Heart left ventricle (tissue), 16 donors: ENCODE measurements around the gene GRAMD1B. TPM values are rescaled to one million over a fixed set of nuclear protein-coding genes. Genes with fewer than 3 reads are reported as not detected.
A peak's percentile ranks its signal among the peaks of the same experiment; 100 is the strongest.

ENCODE experiments used
- ATAC-seq, 4 donors: fragments of 200-7000 bp; cut with Tn5 transposase; one replicate each; pipeline ENCODE4 v1.9.1; 2020 to 2022; ENCODE audit warnings: moderate library complexity in 4 of 4, mild to moderate bottlenecking in 3 of 4, moderate number of reproducible peaks in 1 of 4
- DNase-seq, 5 donors: peaks; one replicate each; pipeline ENCODE4 v3.0.0-alpha.2; 2020
- H3K27ac ChIP-seq, 12 donors: fragments of 200-600 bp; sonication (generic) in 4 of 12; one replicate each; pipeline versions ENCODE4 v1.5.0 to v1.8.0; 2016 to 2022; ENCODE audit warnings: mild to moderate bottlenecking in 2 of 12
- H3K27me3 ChIP-seq, 9 donors: fragments of 200-600 bp; sonication (generic) in 2 of 9; one replicate each; pipeline versions ENCODE4 v1.5.1 to v1.8.0; 2016 to 2022; ENCODE audit warnings: mild to moderate bottlenecking in 3 of 9
- H3K36me3 ChIP-seq, 9 donors: fragments of 200-600 bp; sonication (generic) in 2 of 9; one replicate each; pipeline versions ENCODE4 v1.5.0 to v1.8.0; 2018 to 2022; ENCODE audit warnings: mild to moderate bottlenecking in 2 of 9
- H3K4me1 ChIP-seq, 12 donors: fragments of 200-600 bp; sonication (generic) in 4 of 12; one replicate each; pipeline versions ENCODE4 v1.5.0 to v1.8.0; 2016 to 2022; ENCODE audit warnings: mild to moderate bottlenecking in 3 of 12
- H3K4me3 ChIP-seq, 12 donors: fragments of 200-600 bp; sonication (generic) in 4 of 12; one replicate each; pipeline versions ENCODE4 v1.5.0 to v1.8.0; 2017 to 2022; ENCODE audit warnings: mild to moderate bottlenecking in 9 of 12, moderate library complexity in 4 of 12
- H3K9me3 ChIP-seq, 12 donors: fragments of 200-600 bp; sonication (generic) in 4 of 12; one replicate each; pipeline versions ENCODE4 v1.5.0 to v1.8.0; 2016 to 2022; ENCODE audit warnings: mild to moderate bottlenecking in 1 of 12
- CTCF ChIP-seq, 12 donors: fragments of 200-600 bp; sonication (generic) in 4 of 12; IDR thresholded peaks; one replicate each; pipeline versions ENCODE4 v1.5.0 to v1.8.0; 2018 to 2022; ENCODE audit warnings: antibody characterized with exemption in 12 of 12, mild to moderate bottlenecking in 5 of 12
- POLR2A ChIP-seq, 2 donors: fragments of 450-650 bp; IDR thresholded peaks; one replicate each; pipeline ENCODE4 v1.6.1; 2017; ENCODE audit warnings: antibody characterized with exemption in 2 of 2, mild to moderate bottlenecking in 2 of 2, moderate library complexity in 2 of 2
- WGBS, 4 donors: extraction: QIAGEN DNeasy Blood & Tissue Kit in 2 of 4; methylation state at CpG; one replicate each; pipeline versions ENCODE4 v1.1.5 to v1.1.7; 2013 to 2018; 5-methylcytosine and 5-hydroxymethylcytosine counted together
- intact Hi-C, 10 donors: fragments of 100-400 bp; cut with DNase I; formaldehyde crosslinking; loops; one replicate each; pipeline versions ENCODE4 v1.11.1 to v1.14.2; 2022
- polyA plus RNA-seq, 2 donors: library from polyadenylated mRNA; stranded (reverse); fragments of 200-250 nt; gene quantifications; one replicate each; pipeline ENCODE4 v1.2.3, GENCODE V29; 2013
- total RNA-seq, 9 donors: library from RNA; depleted of rRNA in 2 of 9; stranded (reverse); fragments of >200 nt in 2 of 9; fragmentation: NEBNext Ultra II Directional in 3 of 9; extraction: Animal tissue kit (Norgen Biotek cat#: 25700) in 3 of 9; gene quantifications; one replicate each; pipeline versions ENCODE4 v1.1.0 to v1.2.4, GENCODE V29; 2016 to 2023
- donor health status: ischemic (EF 13 %, LVEDD 7.1; RV severe dilation, severe dysfunction).
- donor health status: healthy with polysubstance abuse.
- donor health status: DM: no; HTN: yes; CAD: no.
- donor health status: DM: no; HTN: no; CAD: no.
- donor health status: ischemic (EF 25% LVEDD 6.9; RV normal size, moderate dysfunction).
- donor health status: ischemic (EF 25% LVEDD 5.7; RV mildly dilated, moderate dysfunction).
- donor health status: healthy.
- donor health status: DM: yes; HTN: yes; CAD: no.
- donor health status: ischemic (EF 35%, LVEDD 5.7; RV mildly dilated, moderate dysfunction).
- donor health status: nonischemic (EF 11% LVEDD 7.7; RV severe dilation, severe dysfunction).
- donor health status: DM: yes; HTN: yes; CAD: no.
- donor health status: PGD.
- donor health status: ischemic (EF 29% LVEDD 5.4; RV normal size, mild dysfunction).
- donor health status: nonischemic (EF 23%, LVEDD 6.1; RV moderate dilation, normal function).

The GRAMD1B gene
- total and polyA plus RNA-seq, 11 donors: 8.6 to 42.5 (median 23.0) TPM

- Histone ChIP-seq H3K36me3 (no peaks in the 10 kb centered on the region), H3K27me3 (no peaks in the 10 kb centered on the region), H3K27ac (peak overlapping the region in 4 of 12 donors; percentile 10 to 86 (median 47)), H3K4me3 (no peak overlapping the region), H3K9me3 (peaks cover 0 to 12% (median 0%) of the 10 kb centered on the region in 12 donors), H3K4me1 (peaks cover 0 to 45% (median 16%) of the 10 kb centered on the region in 12 donors)
- ATAC-seq: peak in 3 of 4 donors; percentile 15 to 37 (median 16)
- DNase-seq: no peak
- intact Hi-C loops: no loop called here
- WGBS, 4 donors: 57 to 69% (median 67%) methylated on average over 3 of the region's 3 CpGs
- no peak for TF ChIP-seq POLR2A (IDR thresholded peaks at IDR 0.05)
- TF ChIP-seq CTCF (IDR thresholded peaks at IDR 0.05): no peak
These were observed 90.9 kb downstream of the GRAMD1B start for GRCh38 chr11:123521001-123521400.

GRCh38 chr11:123521930-123522329 is 91.9 kb downstream of the GRAMD1B start:
- peaks cover 0 to 51% (median 16%) of the 10 kb centered on the region in 12 donors for H3K4me1 ChIP-seq

GRCh38 chr11:123523539-123523938 is 93.5 kb downstream of the GRAMD1B start:
- H3K4me3 ChIP-seq: no peak overlapping the region
- TF ChIP-seq POLR2A (IDR thresholded peaks at IDR 0.05) (no peak), CTCF (IDR thresholded peaks at IDR 0.05) (no peak)
- H3K9me3 ChIP-seq: peaks cover 0 to 12% (median 0%) of the 10 kb centered on the region in 12 donors
- DNase-seq (no peak), ATAC-seq (peak in 1 of 4 donors; percentile 16)
- peak overlapping the region in 3 of 12 donors; percentile 34 to 58 (median 35) for H3K27ac ChIP-seq
- 45 to 54% (median 48%) methylated on average over 2 of the region's 2 CpGs for WGBS, 4 donors
- peaks cover 0 to 52% (median 16%) of the 10 kb centered on the region in 12 donors for H3K4me1 ChIP-seq
- no peaks in the 10 kb centered on the region for H3K36me3 ChIP-seq
- H3K27me3 ChIP-seq: no peaks in the 10 kb centered on the region
- intact Hi-C loops: no loop called here

More at GRCh38 chr11:123521930-123522329, 91.9 kb downstream of the GRAMD1B start:
- intact Hi-C loops: no loop called here
- Histone ChIP-seq H3K9me3 (peaks cover 0 to 12% (median 0%) of the 10 kb centered on the region in 12 donors), H3K27ac (no peak overlapping the region), H3K4me3 (no peak overlapping the region), H3K27me3 (no peaks in the 10 kb centered on the region), H3K36me3 (no peaks in the 10 kb centered on the region)
- DNase-seq (no peak), ATAC-seq (no peak)
- WGBS, 4 donors: 53 to 63% (median 60%) methylated on average over 3 of the region's 3 CpGs
- no peak for TF ChIP-seq CTCF (IDR thresholded peaks at IDR 0.05)
- no peak for TF ChIP-seq POLR2A (IDR thresholded peaks at IDR 0.05)

GRCh38 chr11:123525097-123525496 is 95.0 kb downstream of the GRAMD1B start:
- Histone ChIP-seq H3K27me3 (no peaks in the 10 kb centered on the region), H3K9me3 (peaks cover 0 to 12% (median 0%) of the 10 kb centered on the region in 12 donors), H3K4me1 (peaks cover 0 to 38% (median 6%) of the 10 kb centered on the region in 12 donors), H3K4me3 (peak overlapping the region in 9 of 12 donors; percentile 22 to 49 (median 39)), H3K36me3 (no peaks in the 10 kb centered on the region), H3K27ac (peak overlapping the region in 7 of 12 donors; percentile 13 to 67 (median 45))
- peak; percentile 33 to 69 (median 50) for ATAC-seq
- intact Hi-C loops: no loop called here
- TF ChIP-seq CTCF (IDR thresholded peaks at IDR 0.05) (no peak), POLR2A (IDR thresholded peaks at IDR 0.05) (no peak)
- peak in 1 of 5 donors; percentile 41 for DNase-seq
- 42 to 52% (median 47%) methylated on average over 7 of the region's 7 CpGs for WGBS, 4 donors
